T-helper 22 cell (primary cell): ENCODE measurements around the gene NUFIP2.
"Not testable (repeated sequence)": the region's sequence is repeated elsewhere in the genome, so short reads cannot be mapped to it uniquely, and the experiment has no call there.

Experiments used
- DNase-seq: peaks from one replicate; pipeline ENCODE4 v3.0.0-alpha.2; 2020; ENCODE audit warnings: low read depth

NUFIP2 gene

GRCh38 chr17:29278692-29279091, 15.3 kb downstream of the NUFIP2 start:
- no peak for DNase-seq

- no peak for DNase-seq
These were observed 20.0 kb downstream of the NUFIP2 start for GRCh38 chr17:29273924-29274323.

- DNase-seq: not testable (repeated sequence)
These were observed 22.0 kb downstream of the NUFIP2 start for GRCh38 chr17:29271980-29272379.

- no peak for DNase-seq
These were observed 30.0 kb downstream of the NUFIP2 start for GRCh38 chr17:29263916-29264315.

- DNase-seq: no peak
These were observed 36.2 kb downstream of the NUFIP2 start for GRCh38 chr17:29257756-29258155.

- DNase-seq: no peak
These were observed 37.0 kb downstream of the NUFIP2 start for GRCh38 chr17:29256735-29257466.

- no peak for DNase-seq
These were observed 37.9 kb downstream of the NUFIP2 start for GRCh38 chr17:29255926-29256522.

- no peak for DNase-seq
These were observed 40.9 kb downstream of the NUFIP2 start for GRCh38 chr17:29253037-29253436.

GRCh38 chr17:29252101-29252791, 41.7 kb downstream of the NUFIP2 start:
- DNase-seq: no peak

- no peak for DNase-seq
These were observed 42.8 kb downstream of the NUFIP2 start for GRCh38 chr17:29251184-29251583.

- DNase-seq: no peak
These were observed 43.3 kb downstream of the NUFIP2 start for GRCh38 chr17:29250666-29251065.

GRCh38 chr17:29248845-29249244, 45.1 kb downstream of the NUFIP2 start:
- no peak for DNase-seq

- DNase-seq: no peak
These were observed 46.7 kb downstream of the NUFIP2 start for GRCh38 chr17:29247219-29247618.

GRCh38 chr17:29246628-29247027, 47.3 kb downstream of the NUFIP2 start, which contains the start of gene CRYBA1:
Gene CRYBA1, plus strand, starts transcription at chr17:29246859. Its CDS starts 5 bp downstream, at chr17:29246864.
- no peak for DNase-seq

- no peak for DNase-seq
These were observed 48.5 kb downstream of the NUFIP2 start for GRCh38 chr17:29245401-29245800.

GRCh38 chr17:29243792-29244191, 50.2 kb downstream of the NUFIP2 start:
- no peak for DNase-seq

GRCh38 chr17:29242790-29243189, 51.2 kb downstream of the NUFIP2 start:
- no peak for DNase-seq

GRCh38 chr17:29242051-29242450, 51.9 kb downstream of the NUFIP2 start:
- DNase-seq: no peak

GRCh38 chr17:29240968-29241963, 52.7 kb downstream of the NUFIP2 start:
- DNase-seq: no peak

GRCh38 chr17:29240477-29240876, 53.5 kb downstream of the NUFIP2 start:
- DNase-seq: no peak

- DNase-seq: no peak
These were observed 55.7 kb downstream of the NUFIP2 start for GRCh38 chr17:29238133-29238850.
